ENCODE results near the gene PPARD.
A peak's percentile ranks its signal among the peaks of the same experiment; 100 is the strongest.
"Not testable (repeated sequence)": the region's sequence is repeated elsewhere in the genome, so short reads cannot be mapped to it uniquely, and the experiment has no call there.

The PPARD gene

GRCh38 chr6:35438378-35439065 is 96.2 kb downstream of the PPARD start:
- DNase-seq (ENCODE audit: low read depth) = not testable (repeated sequence)

- DNase-seq (ENCODE audit: low read depth) = no peak
Measured at GRCh38 chr6:35439308-35439707, 97.0 kb downstream of the PPARD start.

DNA sequence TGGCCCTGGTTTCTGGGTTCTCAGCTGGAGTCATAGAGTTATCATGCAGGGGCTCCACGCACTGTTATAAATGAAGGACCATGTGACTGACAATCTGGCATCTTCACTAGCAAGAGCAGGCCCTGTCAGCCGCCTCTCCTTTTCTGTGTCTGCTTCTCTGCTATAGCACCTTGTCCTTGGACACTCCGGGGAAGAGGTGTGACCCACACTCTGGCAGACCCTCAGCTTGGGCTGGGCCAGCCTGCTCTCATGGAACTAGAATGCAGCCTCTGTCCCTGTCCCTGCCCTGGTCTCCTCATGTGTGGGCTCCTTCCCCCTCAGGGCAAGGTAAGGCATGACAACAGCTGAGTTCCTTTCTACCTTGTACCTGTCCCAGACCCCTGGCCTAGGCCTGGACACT is 98.8 kb downstream of the PPARD start:
- DNase-seq (ENCODE audit: low read depth) = no peak

DNA sequence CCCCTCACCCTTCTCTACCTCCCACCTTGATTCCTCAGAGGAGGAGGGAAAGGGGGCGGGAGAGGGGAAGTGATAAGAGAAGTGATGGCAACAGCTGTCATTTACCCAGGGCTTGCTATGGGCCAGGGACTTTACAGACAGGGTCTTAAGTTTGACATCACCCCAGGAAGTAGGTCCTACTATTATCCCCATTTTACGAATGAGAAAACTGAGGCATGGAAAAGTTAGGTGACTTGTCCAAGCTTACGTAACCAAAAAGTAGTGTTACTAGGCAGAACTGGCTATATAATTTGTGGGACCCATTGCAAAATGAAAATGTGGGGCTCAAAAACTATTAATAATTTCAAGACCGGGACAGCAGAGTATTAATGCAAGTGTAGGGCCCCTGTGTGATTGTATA is 99.3 kb downstream of the PPARD start:
- no peak for DNase-seq (ENCODE audit: low read depth)

DNA sequence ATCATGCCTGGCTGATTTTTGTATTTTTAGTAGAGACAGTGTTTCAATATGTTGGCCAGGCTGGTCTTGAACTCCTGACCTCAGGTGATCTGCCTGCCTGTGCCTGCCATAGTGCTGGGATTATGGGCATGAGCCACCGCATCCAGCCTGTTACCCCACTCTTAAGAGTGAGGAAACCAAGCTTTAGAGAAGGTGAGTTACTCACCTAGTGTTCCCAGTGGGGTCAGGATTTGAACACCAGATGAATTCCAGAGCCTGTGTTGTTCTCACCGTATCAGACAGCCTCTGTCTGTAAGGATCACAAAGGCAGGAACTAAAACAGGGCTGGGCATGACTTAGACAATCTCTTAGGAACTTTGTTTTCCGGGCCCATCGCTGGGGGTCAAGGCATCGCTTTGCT is 100.3 kb downstream of the PPARD start:
- no peak for DNase-seq (ENCODE audit: low read depth)

DNA sequence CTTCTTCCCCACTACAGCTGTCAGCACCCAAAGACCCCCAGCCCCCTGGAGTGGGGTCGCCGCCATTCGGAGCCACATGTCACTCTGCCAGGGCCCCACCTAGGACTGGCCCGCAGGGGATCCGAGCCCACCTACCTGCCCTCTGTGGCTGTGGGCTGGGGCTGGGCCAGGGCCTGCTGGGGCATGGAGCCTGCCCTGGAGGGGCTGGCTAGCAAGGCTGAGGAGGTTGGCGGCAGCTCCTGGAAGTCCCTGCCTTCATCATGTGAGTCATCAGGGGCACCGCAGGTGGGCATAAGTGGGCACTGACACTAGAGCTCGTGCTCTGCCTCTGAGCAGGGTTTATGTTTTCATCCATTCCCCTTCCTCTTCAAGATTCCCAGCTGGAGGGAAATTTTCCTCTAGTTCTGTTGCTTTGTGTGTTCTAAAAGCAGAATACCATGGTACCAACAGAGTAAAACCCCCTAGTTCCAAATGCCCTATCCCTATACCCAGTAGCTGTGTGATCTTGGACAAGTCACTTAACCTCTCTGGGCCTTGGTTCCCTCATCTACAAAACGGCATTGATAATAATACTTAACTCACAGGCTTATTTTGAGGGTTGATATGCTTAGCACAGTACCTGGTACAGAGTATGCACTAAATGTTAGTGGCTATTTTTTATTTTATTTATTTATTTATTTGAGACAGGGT is 101.1 kb downstream of the PPARD start:
- DNase-seq (ENCODE audit: low read depth) = no peak

GRCh38 chr6:35445691-35446090 is 103.3 kb downstream of the PPARD start:
- no peak for DNase-seq (ENCODE audit: low read depth)

- DNase-seq (ENCODE audit: low read depth) = no peak
Measured at GRCh38 chr6:35448191-35448590, 105.8 kb downstream of the PPARD start.

- DNase-seq (ENCODE audit: low read depth) = peak; percentile 52
Measured at GRCh38 chr6:35449287-35449881, 107.0 kb downstream of the PPARD start.

- no peak for DNase-seq (ENCODE audit: low read depth)
Measured at GRCh38 chr6:35451354-35452182, 109.2 kb downstream of the PPARD start.

DNA sequence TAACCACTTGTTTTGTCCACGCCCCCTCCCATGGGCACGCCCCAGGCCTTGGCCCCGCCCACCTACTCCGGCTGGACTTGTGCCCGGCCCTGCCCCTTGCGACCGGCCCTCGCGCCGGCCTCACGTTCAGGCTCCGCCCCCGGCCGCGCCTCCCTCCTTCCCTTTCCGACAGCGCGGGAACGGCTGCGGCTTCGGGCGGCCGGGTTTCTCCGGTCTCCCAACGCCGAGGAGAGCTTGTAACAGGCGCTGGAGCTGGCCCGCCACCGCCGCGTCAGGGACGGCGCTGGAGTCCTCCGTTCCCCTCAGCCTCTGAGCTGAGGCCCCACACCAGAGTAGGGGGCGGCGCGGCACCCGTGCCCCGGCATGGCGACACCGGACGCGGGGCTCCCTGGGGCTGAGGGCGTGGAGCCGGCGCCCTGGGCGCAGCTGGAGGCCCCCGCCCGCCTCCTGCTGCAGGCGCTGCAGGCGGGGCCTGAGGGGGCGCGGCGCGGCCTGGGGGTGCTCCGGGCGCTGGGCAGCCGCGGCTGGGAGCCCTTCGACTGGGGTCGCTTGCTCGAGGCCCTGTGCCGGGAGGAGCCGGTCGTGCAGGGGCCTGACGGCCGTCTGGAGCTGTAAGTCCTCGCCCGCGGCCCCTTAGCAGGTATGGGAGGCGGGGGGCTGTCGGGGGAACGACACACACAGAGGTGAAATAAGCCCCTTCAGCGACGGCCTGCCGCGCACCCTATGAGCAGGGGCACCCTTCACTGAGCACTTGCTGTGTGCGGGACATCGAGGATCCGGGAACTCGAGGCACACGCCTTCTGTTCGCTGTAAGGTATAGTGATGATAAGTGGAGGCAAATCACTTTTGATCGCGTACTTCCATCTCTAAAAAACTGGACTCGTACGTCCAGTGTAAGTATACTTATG is 110.1 kb downstream of the PPARD start, which contains the start of gene FANCE:
Gene FANCE (plus strand): TSS at position 156 of the 908 bp plus-strand sequence. CDS start 208 bp downstream, at position 364.
- DNase-seq (ENCODE audit: low read depth) = peak; percentile 70

DNA sequence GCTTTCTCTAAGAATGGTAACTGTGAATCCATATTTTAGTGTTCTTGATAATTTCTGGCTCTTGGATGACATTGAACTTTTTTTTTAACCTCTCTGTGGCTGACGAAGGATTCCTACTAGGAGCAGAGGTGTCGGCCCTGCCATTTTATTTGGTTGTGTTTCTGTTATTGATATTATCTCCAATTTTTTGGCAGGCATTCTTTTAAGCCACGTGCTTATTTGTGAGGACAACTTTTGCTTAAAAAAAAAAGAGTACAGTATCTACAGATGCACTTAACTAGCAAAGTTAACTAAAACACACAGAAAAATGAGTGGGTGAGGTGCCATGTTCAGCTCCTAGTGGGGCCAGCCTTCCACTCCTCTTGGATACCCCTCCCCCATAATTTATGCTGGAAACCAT is 110.9 kb downstream of the PPARD start:
- DNase-seq (ENCODE audit: low read depth) = no peak

DNA sequence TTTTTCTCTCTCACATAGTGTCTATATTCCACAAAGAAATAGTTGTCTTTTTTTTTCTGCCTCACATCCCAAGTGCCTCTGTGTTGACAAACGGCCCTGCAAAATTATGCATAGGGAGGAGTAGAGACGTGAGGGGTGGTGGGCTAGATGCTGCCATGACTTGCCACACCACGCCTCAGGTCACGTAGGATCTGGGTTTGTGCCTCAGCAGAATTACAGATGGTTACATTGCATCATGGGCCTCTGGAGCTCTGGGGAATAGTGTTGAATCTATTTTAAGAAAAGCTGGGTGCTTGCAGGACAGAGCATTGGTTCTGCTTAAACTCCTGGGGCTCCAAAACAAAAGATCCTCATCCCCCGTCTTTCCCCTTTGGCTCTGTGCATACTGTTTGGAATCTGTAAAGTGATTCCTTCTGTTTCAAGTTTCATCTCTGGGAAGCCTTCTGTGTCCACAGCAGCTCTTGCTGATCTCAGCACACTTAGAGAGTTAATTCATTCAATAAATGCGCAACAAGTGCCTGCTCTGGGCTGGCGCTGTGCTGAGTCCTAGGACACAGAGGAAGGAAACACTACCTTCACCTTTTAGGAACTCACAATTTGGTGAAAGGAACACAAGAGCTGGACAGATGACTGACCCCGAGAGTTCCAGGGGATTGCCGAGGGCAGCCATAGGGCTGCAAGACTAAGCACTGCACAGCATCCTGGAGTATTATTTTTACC is 112.2 kb downstream of the PPARD start:
- DNase-seq (ENCODE audit: low read depth) = no peak

GRCh38 chr6:35457907-35458306 is 115.5 kb downstream of the PPARD start:
- DNase-seq (ENCODE audit: low read depth) = no peak

GRCh38 chr6:35461270-35461669 is 118.9 kb downstream of the PPARD start:
- no peak for DNase-seq (ENCODE audit: low read depth)

DNA sequence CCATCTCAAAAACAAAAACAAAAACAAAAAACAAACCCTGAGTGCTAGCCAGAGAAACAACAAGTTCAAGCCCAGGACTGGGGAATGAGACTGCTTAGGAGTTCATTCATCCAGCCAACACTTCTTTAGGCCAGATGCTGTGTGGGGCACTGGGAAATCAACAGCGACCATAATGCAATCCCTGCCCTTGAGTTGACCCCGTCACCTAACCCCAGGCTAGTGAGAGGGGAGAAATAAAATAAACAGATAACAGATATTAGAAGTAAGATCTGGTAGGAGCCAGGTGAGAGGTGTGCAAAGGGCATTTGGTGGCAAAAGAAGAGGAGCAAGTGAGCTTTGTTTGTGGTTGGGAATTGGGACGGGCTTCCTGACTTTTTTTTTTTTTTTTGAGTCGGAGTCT is 120.9 kb downstream of the PPARD start:
- no peak for DNase-seq (ENCODE audit: low read depth)

GRCh38 chr6:35465646-35466045 is 123.3 kb downstream of the PPARD start:
- DNase-seq (ENCODE audit: low read depth) = no peak

DNA sequence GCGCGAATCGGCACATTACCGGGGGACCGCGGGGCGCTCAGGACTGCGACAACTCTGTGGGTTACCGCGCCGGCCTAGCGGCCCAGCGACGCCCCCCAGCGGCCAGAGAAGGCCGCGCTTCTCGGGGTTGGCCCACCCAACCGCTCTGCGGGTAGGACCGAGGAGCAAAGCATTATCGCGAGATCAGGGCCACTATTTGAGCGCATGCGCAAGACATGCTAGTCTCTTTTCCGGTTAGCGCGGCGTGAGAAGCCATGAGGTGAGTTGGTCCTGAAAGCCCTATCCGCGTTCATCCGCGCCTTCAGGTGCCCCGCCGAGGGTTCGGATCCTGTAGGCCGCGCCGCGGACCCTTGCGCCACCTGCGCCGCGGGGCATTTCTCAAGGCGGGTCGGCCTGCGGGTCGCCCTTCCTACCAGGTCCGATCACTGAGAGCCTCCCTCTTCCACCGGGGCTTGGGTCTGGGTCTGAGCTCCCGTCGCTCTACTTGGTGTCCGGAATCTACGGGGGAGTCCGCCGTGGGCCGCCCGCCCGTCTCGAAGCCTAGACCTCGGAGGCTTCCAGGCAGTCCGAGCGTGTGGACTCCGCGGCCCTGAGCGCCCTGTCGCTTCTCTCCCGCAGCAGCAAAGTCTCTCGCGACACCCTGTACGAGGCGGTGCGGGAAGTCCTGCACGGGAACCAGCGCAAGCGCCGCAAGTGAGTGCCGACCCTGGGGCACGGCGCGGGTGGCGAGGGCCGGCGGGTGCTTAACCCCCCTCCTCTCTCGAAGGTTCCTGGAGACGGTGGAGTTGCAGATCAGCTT is 126.0 kb downstream of the PPARD start, which contains the start of gene RPL10A:
Gene RPL10A (plus strand): TSS at position 221 of the 799 bp plus-strand sequence. CDS start 34 bp downstream, at position 255.
- DNase-seq (ENCODE audit: low read depth) = peak; percentile 94

- DNase-seq (ENCODE audit: low read depth) = no peak
Measured at GRCh38 chr6:35468980-35469750, 126.8 kb downstream of the PPARD start.

Data from stromal cell of bone marrow (primary cell).